LNCAP (cell line): ENCODE measurements around the gene CA10.

Experiments
- TF ChIP-seq, protein P1 (sequence below): fragments of 450-650 bp; IDR thresholded peaks from 2 replicates; pipeline ENCODE4 v1.5.1; 2017; ENCODE audit warnings: mild to moderate bottlenecking

CA10 gene

DNA sequence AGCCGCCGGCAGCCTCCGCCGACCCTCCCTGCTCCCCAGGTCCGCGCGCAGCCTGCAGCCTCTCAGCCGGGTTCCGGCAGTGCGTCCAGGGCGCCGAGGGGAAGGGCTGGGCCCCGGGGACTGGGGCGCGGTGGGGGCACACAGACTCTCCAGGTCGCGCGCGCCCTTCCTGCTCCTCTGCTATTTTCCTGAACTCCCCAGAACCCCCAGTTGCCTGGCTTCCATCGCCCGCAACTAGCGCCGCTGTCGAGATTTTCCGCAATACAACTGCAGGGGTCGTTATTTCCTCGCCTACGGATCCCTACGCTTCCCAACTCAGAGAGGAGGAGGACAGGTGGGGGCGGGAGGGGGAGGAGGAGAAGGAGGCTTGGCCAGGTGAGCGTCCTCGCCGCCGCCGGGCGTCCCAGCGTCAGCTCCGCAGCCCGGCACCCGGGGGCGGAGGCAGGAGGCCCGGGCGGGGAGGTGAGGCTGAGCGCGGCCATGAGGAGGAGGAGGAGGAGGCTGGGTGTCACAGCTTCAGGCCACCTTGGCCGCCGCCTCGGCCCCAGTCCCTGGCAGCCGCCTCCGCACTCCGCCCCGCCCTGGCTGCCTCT lies at the start of gene CA10:
CA10 (minus strand) TSS at position 265 of the 593 bp plus-strand sequence.
- TF ChIP-seq, protein P1, sequence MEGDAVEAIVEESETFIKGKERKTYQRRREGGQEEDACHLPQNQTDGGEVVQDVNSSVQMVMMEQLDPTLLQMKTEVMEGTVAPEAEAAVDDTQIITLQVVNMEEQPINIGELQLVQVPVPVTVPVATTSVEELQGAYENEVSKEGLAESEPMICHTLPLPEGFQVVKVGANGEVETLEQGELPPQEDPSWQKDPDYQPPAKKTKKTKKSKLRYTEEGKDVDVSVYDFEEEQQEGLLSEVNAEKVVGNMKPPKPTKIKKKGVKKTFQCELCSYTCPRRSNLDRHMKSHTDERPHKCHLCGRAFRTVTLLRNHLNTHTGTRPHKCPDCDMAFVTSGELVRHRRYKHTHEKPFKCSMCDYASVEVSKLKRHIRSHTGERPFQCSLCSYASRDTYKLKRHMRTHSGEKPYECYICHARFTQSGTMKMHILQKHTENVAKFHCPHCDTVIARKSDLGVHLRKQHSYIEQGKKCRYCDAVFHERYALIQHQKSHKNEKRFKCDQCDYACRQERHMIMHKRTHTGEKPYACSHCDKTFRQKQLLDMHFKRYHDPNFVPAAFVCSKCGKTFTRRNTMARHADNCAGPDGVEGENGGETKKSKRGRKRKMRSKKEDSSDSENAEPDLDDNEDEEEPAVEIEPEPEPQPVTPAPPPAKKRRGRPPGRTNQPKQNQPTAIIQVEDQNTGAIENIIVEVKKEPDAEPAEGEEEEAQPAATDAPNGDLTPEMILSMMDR = no peak

DNA sequence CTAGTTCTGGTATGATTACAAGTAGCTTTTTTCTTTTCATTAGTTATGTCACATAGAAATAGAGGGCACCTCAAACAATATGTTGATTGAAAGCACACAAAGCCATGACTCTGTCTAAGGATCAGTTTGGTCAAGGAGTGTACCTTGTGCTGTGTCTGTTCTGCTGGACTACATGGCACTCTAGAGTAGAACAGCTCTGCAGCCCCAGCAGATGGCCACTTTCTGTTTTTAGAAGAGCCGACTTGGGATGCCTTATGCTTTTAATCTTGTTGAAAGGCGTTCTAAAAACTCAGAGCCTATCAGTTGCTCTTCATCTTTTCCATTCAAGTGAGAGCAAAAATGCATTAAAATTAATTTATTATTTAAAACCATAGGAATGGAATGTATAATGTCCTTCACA lies 49.3 kb upstream of the CA10 start:
- TF ChIP-seq, protein P1 = no peak

DNA sequence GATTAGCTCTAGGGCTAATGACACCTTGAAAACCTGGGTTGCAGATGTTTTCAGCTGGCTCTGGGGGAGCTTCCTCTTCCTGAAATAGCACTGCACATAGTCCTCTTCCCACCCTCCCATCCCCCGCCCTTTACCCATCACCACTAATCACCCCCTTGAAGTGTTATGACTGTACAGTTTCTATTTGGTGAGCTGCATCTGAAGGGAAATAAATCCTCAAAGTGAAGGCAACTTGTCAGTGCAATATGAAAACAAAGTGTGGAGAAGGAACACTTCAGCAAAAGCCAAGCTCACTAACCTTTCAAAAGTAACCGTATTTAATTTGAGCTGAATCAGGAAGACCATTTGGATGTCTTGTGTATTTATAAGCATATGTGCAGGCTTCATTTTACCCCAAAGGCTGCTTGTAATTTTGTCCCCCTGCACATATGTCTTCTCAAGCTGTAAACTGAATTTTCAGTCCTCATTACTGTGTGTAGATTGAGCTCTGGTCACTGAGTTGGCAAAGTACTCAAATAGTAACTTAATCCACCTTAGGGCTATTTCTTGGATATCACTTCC lies 44.1 kb upstream of the CA10 start:
- TF ChIP-seq, protein P1 = no peak

DNA sequence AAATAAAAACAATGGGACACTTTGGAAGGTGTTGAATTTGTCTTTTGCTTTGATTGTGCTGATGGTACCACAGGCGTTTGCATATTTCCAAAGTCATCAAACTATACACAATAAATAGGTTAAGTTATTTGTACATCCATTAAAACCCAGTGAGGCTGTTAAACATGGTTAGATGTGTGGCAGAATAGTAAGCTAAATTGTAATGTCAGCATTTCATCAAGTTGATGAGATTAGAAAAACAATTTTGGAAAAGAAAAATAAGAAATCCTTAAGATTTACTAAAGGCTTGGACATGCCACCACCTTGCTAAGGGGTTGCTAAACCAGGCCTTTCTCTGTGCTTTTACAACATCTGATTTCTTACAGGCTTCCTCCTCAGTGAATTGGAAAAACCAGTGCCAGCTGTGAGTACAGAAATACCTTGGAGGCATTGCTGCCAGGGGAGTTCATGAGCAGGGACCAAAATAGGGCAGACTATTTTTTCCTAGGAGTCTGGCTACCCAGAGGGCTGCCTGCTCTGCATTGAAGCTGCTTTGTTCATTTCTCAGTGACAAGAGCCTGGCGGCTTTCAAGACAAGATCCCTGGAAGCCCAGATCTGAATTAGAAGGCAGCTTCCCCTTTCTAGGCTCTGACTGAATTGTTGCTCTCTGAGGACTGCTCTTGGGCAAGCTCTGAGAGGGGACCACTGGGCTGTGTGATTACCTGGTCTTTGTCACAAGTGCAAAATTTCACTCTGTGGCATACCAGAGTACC lies 43.4 kb upstream of the CA10 start:
- TF ChIP-seq, protein P1 = no peak

DNA sequence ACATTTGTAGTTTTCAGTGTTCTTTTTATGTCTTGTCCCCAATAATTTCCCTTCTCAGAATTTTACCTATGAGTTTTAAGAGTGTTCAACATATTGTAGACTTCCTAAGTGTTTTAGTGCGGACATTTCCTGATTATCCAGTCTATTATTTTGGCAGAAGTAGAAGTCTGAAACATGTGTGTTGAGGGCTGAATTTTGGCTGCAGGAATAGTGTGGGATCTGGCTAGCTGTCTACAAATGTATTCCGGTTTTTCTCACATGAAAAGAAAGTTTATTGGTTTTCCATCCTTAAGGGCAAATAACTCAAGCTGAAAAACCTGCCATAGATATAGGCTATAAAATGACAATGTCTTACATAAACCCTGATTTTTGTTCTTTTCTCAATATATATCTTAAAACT lies 33.0 kb upstream of the CA10 start:
- TF ChIP-seq, protein P1 = no peak

DNA sequence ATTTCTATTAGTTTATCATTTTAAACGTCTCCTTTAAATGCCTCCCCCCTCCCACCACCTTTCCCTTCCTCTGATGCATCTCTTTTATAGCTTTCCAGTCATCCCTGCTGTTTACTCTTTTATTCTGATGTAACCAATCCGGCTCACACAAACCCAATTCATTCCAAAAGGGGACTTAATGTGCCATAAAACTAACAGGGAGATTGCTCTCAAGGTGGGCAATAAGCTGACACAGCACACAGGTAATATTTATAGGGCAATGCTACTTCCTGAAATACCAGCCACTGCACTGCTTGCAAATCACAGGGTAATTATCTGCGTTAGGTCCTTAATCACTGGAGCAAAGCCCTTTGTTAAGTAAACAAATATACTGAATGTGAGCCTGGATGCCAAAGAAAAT lies 23.3 kb upstream of the CA10 start:
- TF ChIP-seq, protein P1 = no peak

DNA sequence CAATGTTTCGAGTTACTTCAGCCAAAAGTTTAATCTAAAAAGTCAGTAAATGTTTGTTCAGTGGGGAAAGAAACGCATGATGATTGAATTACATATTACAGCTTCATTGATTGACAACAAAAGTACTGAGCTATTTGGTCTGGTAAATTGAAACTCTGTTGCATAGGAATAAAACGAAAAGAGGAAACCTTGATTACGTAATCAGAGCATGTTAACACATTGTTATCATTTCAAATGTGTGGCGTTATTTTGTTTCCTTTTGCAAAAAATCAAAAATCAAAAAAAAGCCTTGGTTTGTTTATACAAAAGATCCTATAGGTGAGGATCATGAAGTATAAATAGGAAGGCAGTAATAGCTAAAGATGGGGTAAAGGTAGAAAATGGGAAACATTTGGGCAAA lies 19.5 kb upstream of the CA10 start:
- TF ChIP-seq, protein P1 = no peak
